AG04450 (cell line): ENCODE results near the gene GPR179. TPM values are rescaled to one million over a fixed set of nuclear protein-coding genes. Genes with fewer than 3 reads are reported as not detected.

ENCODE experiments used
- CTCF ChIA-PET: fragments of 300-600, 350-600 bp; formaldehyde crosslinking; extraction: SDS; loops from one replicate; lab custom pipeline; 2022; ENCODE audit warnings: antibody characterized with exemption, inconsistent platforms; lab: Charles Lee
- POLR2A ChIA-PET: fragments of 350-600 bp; formaldehyde crosslinking; extraction: SDS; loops from one replicate; lab custom pipeline; 2021; ENCODE audit warnings: antibody characterized with exemption, inconsistent platforms; lab: Yijun Ruan, JAX
- DNase-seq: peaks from one replicate; pipeline ENCODE4 v3.0.0-alpha.2; 2011; ENCODE audit warnings: low read depth, low spot score
- H3K27ac ChIP-seq: one replicate; pipeline ENCODE4 v1.5.1; 2012; ENCODE audit warnings: low read depth, low read length, control low read depth
- H3K27me3 ChIP-seq: one replicate; pipeline ENCODE4 v1.6.0; 2012; ENCODE audit warnings: low read length; ENCODE audit not compliant: control insufficient read depth, insufficient read depth
- H3K4me3 ChIP-seq: 2 replicates; pipeline ENCODE4 v1.5.1; 2011; ENCODE audit warnings: mild to moderate bottlenecking, low read depth, low read length, control low read depth
- H3K9me3 ChIP-seq: 2 replicates; pipeline ENCODE4 v1.5.1; 2012; ENCODE audit warnings: low read length; ENCODE audit not compliant: control insufficient read depth, insufficient read depth
- polyA plus RNA-seq: library from polyadenylated mRNA; depleted of rRNA; stranded (reverse); fragments of >200 nt; gene quantifications from 2 replicates; pipeline ENCODE4 v1.2.3, GENCODE V29; 2011
- TF ChIP-seq, protein P1 (sequence below): IDR thresholded peaks from 2 replicates; pipeline ENCODE4 v1.5.1; 2011; ENCODE audit warnings: low read depth, low read length, control low read depth, inconsistent platforms

The GPR179 gene
- polyA plus RNA-seq, 1 experiment, result not detected

DNA sequence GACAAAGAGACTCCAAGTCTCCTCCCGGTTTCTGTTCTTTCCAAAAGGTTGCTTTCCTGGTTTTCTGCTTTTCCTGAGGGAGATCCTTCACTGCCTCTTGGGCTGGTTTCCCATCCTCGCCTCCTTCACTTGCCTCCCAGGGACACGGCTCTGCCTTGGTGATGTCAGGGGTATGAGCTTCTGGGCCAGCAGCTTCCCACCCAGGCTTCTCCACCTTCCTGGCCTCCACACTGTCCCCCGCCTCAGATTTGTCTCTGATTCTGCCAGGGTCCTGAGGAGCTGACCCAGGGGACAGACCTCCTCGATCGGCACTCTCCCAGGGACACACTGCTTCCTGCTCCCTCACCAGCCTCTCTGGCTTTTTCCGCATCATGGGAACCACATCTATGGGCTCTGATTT, 14.5 kb downstream of the GPR179 start:
- no peak overlapping the region for H3K4me3 ChIP-seq
- TF ChIP-seq, protein P1, sequence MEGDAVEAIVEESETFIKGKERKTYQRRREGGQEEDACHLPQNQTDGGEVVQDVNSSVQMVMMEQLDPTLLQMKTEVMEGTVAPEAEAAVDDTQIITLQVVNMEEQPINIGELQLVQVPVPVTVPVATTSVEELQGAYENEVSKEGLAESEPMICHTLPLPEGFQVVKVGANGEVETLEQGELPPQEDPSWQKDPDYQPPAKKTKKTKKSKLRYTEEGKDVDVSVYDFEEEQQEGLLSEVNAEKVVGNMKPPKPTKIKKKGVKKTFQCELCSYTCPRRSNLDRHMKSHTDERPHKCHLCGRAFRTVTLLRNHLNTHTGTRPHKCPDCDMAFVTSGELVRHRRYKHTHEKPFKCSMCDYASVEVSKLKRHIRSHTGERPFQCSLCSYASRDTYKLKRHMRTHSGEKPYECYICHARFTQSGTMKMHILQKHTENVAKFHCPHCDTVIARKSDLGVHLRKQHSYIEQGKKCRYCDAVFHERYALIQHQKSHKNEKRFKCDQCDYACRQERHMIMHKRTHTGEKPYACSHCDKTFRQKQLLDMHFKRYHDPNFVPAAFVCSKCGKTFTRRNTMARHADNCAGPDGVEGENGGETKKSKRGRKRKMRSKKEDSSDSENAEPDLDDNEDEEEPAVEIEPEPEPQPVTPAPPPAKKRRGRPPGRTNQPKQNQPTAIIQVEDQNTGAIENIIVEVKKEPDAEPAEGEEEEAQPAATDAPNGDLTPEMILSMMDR, result no peak
- ChIA-PET POLR2A (no interaction called here), CTCF (interaction anchor here (2.5 kb wide), 1 partner anchor 20 kb away, joined by 9 read pairs; no protein-coding TSS in a partner anchor)
- peaks cover 39% of the 10 kb centered on the region for H3K27me3 ChIP-seq
- H3K9me3 ChIP-seq, result no peaks in the 10 kb centered on the region
- no peak for DNase-seq
- H3K27ac ChIP-seq, result no peak overlapping the region

DNA sequence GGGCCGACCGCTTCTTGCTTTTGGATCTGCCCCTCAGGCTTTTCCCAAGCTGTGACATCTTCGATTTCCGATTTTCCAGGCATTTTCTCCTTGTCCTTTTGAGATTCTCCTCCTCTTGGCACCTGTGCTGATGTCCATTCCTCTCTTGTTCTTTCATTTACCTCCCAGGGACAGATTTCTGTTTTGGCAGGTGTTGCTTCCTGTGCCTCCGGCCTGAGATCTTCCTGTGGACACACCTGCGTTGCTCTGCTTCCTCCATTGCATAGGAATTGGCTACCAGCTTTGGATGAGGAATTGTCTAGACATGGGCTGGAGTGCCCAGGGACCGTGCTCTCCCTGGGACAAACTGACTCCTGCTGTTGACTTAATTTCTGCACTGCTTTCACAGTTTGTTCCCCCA, 15.1 kb downstream of the GPR179 start:
- CTCF ChIA-PET, result interaction anchor here (2.5 kb wide), 1 partner anchor 21 kb away, joined by 9 read pairs; no protein-coding TSS in a partner anchor
- TF ChIP-seq, protein P1, result no peak

DNA sequence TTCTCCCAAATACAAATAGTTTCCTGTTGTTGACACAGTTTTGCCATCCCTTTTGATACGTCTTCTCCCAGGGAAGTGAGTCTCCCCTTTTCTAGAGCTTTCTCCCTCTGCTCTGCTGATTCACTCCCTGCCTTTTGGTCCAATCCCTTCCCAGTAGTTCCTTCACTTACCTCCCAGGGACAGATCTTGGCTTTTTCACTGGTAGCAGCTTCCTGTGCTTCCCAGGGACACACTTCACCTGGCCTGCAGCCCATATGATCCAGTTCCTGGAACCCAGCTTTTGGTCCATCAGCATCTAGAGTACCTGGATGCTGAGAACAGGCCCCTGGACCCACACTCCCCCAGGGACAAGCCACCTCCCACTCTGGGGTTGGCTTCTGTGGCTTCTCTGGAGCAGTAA, 15.8 kb downstream of the GPR179 start:
- Histone ChIP-seq H3K9me3 (no peaks in the 10 kb centered on the region), H3K4me3 (no peak overlapping the region), H3K27me3 (peaks cover 35% of the 10 kb centered on the region), H3K27ac (no peak overlapping the region)
- CTCF ChIA-PET, result interaction anchor here (2.5 kb wide), 1 partner anchor 21 kb away, joined by 9 read pairs; no protein-coding TSS in a partner anchor
- DNase-seq, result no peak
- POLR2A ChIA-PET, result no interaction called here
- TF ChIP-seq, protein P1, result no peak

More for the DNA sequence above, 15.1 kb downstream of the GPR179 start:
- DNase-seq, result no peak
- no peak overlapping the region for H3K27ac ChIP-seq
- H3K27me3 ChIP-seq, result peaks cover 38% of the 10 kb centered on the region
- H3K9me3 ChIP-seq, result no peaks in the 10 kb centered on the region
- POLR2A ChIA-PET, result no interaction called here
- no peak overlapping the region for H3K4me3 ChIP-seq

DNA sequence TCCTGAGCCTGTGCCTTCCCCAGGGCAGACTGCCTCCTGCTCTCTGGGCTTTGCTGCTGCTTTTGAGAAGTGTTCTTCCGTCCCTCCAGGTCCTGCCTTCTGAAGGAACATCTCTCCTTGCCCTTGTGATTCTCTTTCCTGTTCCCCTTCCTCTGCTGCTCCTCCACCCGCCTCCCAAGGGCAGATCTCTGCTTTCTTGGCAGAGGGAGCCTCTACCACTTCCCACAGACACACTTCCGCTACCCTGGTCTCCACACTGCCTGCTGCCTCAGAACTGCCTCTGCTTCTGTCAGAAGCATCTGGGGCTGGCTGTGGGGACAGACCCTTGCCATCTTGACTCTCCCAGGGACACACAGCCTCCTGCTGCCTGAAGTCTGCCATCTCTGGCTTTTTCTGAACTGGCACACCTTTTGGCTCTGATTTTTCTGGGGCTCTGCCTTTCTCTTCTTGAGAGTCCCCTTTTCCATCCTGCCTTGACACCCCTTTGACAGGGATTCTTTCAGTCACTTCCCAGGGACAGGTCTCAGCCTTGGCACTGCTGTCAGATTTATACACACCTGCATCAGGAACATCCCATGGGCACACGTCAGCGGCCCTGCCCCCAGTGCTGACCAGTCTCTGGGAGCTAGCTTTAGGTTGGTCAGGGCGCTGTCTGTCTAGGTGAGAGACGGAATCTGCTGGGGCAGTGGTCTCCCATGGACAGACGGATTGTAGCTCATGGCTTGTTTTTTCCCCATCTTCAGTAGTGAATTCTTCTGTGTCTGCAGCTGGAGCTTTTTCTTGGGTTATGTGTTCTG, 16.6 kb downstream of the GPR179 start:
- TF ChIP-seq, protein P1, result no peak
- no peak overlapping the region for H3K27ac ChIP-seq
- peaks cover 32% of the 10 kb centered on the region for H3K27me3 ChIP-seq
- POLR2A ChIA-PET, result no interaction called here
- CTCF ChIA-PET, result interaction anchor here (2.5 to 2.7 kb wide), 2 partner anchors 22 kb away, joined by 9 to 11 read pairs; no protein-coding TSS in a partner anchor
- no peaks in the 10 kb centered on the region for H3K9me3 ChIP-seq
- H3K4me3 ChIP-seq, result no peak overlapping the region
- DNase-seq, result no peak
